Measurements from ENCODE around the gene VTI1A.
"Not testable (repeated sequence)": the region's sequence is repeated elsewhere in the genome, so short reads cannot be mapped to it uniquely, and the experiment has no call there.

Gene VTI1A

GRCh38 chr10:112844681-112845544 lies 397.9 kb downstream of the VTI1A start:
- no peak for DNase-seq

- no peak for DNase-seq
Observed at GRCh38 chr10:112847778-112848177, 400.8 kb downstream of the VTI1A start.

DNA sequence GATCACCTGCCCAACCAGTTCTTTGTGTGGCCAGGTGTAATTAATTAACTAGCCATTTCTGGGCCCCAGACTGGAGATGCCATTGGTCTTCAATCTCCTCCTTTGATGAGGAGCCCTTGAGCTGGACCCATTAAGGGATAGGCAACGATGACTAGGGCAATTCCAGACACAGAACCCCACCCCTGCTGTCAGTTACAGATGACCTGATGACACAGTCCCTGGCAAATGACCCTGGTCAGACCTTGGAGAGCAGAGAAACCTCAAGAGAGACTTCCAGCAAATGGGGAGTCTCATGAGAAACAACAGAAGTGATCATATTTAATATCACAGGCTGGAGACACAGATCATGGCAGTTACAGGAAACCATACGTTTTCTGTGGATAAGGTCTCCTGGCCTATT lies 401.2 kb downstream of the VTI1A start:
- no peak for DNase-seq

GRCh38 chr10:112848868-112849430 lies 401.9 kb downstream of the VTI1A start:
- no peak for DNase-seq

DNA sequence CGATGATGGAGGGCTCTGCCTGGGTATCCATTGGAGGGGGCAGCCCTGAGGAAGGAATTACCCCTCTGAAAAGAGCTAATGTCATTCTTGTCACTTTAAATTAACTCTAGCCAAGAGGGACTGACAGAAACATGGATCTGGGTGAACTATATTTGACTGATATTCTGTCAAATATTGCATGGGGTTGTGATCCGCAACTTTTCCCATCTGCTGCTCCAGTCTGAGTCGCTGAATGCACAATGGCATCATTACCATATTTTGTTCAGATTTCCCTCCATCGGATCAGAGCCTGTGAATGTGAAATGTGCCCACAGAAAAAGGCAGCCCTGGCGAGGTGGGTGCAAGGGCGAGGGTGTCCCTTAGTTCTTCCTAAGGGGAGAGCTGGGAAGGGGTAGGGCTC lies 402.5 kb downstream of the VTI1A start:
- DNase-seq: no peak

DNA sequence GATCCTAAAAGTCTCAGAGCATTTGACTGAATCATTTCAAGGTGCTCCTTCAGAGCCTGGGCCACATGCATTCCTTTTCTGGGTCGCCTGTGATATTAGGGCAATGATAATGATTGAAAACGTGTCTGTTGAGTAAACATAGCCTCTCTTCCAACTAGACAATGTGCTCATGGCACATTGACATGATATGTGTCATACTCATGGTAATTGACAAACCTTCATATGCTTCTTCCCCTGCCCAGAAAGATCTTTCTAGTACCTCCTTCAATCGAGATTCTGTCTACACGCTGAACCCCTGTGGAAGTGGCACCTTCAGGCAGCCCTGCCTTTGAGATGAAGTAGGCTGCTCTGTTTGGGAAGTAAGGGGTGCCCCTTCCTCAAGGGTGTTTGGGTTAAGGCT lies 404.2 kb downstream of the VTI1A start:
- no peak for DNase-seq

GRCh38 chr10:112851588-112852211 lies 404.7 kb downstream of the VTI1A start:
- no peak for DNase-seq

DNA sequence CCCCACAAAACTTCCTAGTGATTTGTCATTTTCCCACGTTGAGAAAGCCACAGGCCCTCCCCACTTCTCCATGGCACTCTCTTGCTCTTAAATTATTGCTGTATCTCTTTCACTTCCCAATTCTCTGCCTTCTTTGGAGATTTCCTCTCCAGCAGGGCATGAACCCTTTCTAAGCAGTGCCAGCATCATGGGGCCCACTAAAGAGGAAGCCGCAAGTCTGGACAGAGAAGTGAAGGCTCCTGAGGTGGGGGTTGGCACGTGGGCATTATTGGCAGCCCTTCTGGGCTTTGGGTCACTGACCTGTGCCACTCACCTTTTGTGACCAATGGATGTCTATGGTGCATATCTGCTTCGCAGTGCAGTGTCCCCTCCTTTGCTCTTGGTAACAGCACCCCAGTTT lies 405.3 kb downstream of the VTI1A start:
- no peak for DNase-seq

DNA sequence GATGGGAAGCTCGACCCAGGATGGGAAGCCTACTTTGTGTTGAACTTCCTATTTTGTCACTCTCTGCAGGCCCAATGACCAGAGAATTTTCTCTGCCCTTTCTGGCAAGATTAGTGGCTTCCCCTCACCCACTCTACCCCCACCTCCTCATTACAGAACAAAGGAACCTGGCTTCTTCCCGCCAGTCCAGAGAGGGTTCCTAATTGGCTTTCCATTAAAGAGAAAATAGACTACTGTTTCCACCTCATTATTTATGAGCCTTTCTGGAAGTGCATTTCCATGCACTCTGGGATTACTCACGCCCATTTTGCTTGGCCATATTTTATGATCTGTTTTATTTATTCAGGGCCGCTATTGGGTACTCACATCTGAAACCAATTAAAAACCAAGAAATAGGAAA lies 408.1 kb downstream of the VTI1A start:
- no peak for DNase-seq

DNA sequence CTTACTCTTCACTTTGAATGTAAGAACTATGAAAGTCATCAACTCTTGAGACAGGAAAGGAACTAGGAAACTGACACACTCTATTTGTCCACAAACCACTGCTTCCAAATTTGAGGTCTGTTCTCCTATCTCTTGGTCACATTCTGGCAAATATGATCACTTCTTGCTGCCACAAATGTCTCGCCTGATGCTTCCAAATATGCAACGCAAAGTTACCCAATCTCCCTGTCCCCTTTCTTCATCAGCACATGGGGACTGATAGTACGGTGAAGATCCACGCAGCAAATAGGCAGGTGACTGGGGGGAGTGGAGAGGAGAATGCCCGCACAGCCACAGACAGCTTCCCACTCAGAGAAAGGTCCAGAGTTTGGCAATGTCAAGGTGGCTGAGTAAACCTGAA lies 410.5 kb downstream of the VTI1A start:
- no peak for DNase-seq

GRCh38 chr10:112858986-112859651 lies 412.1 kb downstream of the VTI1A start:
- DNase-seq: no peak

GRCh38 chr10:112859793-112860192 lies 412.8 kb downstream of the VTI1A start:
- DNase-seq: no peak

- not testable (repeated sequence) for DNase-seq
Observed at GRCh38 chr10:112863461-112863860, 416.4 kb downstream of the VTI1A start.
